Measurements from ENCODE around the gene SLC4A3.

SLC4A3 gene

DNA sequence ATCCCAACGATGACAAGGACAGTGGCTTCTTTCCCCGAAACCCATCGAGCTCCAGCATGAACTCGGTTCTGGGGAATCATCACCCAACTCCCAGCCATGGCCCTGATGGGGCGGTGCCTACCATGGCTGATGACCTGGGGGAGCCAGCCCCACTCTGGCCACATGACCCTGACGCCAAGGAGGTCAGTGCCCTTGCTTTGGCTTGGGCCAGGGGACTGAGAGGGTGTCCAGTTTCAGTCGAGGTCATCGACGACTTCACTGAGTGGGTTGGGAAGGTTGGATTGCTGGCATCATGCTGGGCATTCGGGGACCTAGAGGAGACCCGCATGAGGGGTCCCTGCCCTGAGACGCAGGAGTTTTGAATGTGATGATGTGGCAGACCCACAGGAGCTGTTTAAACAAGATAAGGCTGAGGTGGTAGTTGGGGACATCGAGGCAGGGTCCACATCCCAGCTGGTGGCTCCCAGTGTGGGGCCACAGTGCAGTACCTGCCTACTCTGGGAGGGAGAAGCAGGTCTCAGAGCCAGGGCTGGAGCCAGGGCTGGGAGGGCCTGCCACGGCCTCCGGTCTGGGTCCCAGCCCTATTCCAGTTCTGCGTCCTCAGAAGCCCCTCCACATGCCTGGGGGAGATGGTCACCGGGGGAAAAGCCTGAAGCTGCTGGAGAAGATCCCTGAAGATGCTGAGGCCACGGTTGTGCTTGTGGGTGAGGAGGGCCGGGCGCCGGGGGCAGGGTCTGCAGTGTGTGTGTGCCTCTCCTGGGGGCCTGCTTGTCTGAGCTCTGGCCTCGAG lies 6.0 kb downstream of the SLC4A3 start:
- Histone ChIP-seq H3K4me1 (ENCODE audit: control insufficient read depth, insufficient read depth, low read length) (no peaks in the 10 kb centered on the region), H3K4me3 (ENCODE audit: low read depth, low read length) (no peak overlapping the region), H3K27ac (ENCODE audit: extremely low read depth, low read depth, low read length) (no peak overlapping the region), H3K36me3 (ENCODE audit: control insufficient read depth in 2 of 2, insufficient read depth in 1 of 2, low read length in 2 of 2) (peaks cover 0 to 27% of the 10 kb centered on the region in 2 experiments; a peak in 1 of 3 replicates), H3K9me3 (ENCODE audit: control insufficient read depth, insufficient read depth, low read depth, low read length) (no peaks in the 10 kb centered on the region)
- POLR2A ChIA-PET = no interaction called here
- CTCF ChIA-PET = interaction anchor here (1.2 to 3.3 kb wide), 2 partner anchors 9 to 92 kb away, joined by 3 to 15 read pairs; no protein-coding TSS in a partner anchor
- TF ChIP-seq, protein P1, sequence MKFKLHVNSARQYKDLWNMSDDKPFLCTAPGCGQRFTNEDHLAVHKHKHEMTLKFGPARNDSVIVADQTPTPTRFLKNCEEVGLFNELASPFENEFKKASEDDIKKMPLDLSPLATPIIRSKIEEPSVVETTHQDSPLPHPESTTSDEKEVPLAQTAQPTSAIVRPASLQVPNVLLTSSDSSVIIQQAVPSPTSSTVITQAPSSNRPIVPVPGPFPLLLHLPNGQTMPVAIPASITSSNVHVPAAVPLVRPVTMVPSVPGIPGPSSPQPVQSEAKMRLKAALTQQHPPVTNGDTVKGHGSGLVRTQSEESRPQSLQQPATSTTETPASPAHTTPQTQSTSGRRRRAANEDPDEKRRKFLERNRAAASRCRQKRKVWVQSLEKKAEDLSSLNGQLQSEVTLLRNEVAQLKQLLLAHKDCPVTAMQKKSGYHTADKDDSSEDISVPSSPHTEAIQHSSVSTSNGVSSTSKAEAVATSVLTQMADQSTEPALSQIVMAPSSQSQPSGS (tag by site-specific recombination; IDR thresholded peaks at IDR 0.05; ENCODE audit: low read depth) = no peak
- TF ChIP-seq ZNF366 (tag by site-specific recombination; conservative IDR thresholded peaks at IDR 0.05) = no peak
- TF ChIP-seq KLF16 (tag by site-specific recombination; IDR thresholded peaks at IDR 0.05) = no peak
- TF ChIP-seq ZNF558 (tag by site-specific recombination; IDR thresholded peaks at IDR 0.05) = no peak

DNA sequence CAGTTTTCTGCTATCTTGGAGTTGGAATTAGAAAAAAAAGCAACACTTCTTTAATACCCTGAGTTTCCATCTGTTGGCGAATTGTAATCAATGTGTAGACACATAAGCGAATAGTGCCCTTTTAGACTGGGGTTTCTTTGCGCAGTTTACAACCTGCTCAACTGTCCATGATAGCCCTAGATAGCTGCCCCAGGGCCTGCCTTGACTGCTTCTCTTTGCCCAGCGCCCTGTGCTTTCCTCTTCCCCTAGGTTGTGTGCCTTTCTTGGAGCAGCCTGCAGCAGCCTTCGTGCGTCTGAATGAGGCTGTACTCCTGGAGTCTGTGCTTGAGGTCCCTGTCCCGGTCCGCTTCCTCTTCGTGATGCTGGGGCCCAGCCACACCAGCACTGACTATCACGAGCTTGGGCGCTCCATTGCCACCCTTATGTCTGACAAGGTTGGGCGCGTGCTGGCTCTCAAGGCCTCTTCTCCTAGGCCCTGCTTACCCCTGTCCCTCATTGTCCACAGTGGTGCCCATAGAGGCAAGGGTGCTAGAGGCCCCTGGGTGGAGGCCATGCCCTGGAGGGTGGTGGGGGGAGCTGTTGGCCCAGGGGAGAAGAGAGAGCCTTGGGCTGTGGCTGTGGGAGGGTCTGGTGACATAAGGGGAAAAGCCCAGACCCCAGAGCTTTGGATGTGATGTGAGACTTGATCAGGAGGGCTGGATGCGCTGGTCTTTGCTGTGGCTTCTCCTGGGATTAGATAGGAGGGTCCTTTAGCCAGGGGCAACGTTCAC lies 6.9 kb downstream of the SLC4A3 start:
- CTCF ChIA-PET = interaction anchor here (0.6 to 3.3 kb wide), 4 partner anchors 8 to 754 kb away, joined by 3 to 15 read pairs (median 3); no protein-coding TSS in a partner anchor
- no peaks in the 10 kb centered on the region for H3K4me1 ChIP-seq (ENCODE audit: control insufficient read depth, insufficient read depth, low read length)
- POLR2A ChIA-PET = no interaction called here
- H3K27ac ChIP-seq (ENCODE audit: extremely low read depth, low read depth, low read length) = no peak overlapping the region
- no peaks in the 10 kb centered on the region for H3K9me3 ChIP-seq (ENCODE audit: control insufficient read depth, insufficient read depth, low read depth, low read length)
- TF ChIP-seq ZNF48 (tag by site-specific recombination; IDR thresholded peaks at IDR 0.05) (no peak), ZNF623 (tag by site-specific recombination; IDR thresholded peaks at IDR 0.05) (peak; percentile 34; the same call in 1 of the 2 replicates), ZNF2 (tag by site-specific recombination; IDR thresholded peaks at IDR 0.05) (no peak), KLF9 (tag by site-specific recombination; IDR thresholded peaks at IDR 0.05; ENCODE audit: low read depth) (no peak), BCL6B (tag by site-specific recombination; IDR thresholded peaks at IDR 0.05) (no peak)
- peaks cover 0 to 27% of the 10 kb centered on the region in 2 experiments; a peak in 1 of 3 replicates for H3K36me3 ChIP-seq (ENCODE audit: control insufficient read depth in 2 of 2, insufficient read depth in 1 of 2, low read length in 2 of 2)
- H3K4me3 ChIP-seq (ENCODE audit: low read depth, low read length) = no peak overlapping the region

DNA sequence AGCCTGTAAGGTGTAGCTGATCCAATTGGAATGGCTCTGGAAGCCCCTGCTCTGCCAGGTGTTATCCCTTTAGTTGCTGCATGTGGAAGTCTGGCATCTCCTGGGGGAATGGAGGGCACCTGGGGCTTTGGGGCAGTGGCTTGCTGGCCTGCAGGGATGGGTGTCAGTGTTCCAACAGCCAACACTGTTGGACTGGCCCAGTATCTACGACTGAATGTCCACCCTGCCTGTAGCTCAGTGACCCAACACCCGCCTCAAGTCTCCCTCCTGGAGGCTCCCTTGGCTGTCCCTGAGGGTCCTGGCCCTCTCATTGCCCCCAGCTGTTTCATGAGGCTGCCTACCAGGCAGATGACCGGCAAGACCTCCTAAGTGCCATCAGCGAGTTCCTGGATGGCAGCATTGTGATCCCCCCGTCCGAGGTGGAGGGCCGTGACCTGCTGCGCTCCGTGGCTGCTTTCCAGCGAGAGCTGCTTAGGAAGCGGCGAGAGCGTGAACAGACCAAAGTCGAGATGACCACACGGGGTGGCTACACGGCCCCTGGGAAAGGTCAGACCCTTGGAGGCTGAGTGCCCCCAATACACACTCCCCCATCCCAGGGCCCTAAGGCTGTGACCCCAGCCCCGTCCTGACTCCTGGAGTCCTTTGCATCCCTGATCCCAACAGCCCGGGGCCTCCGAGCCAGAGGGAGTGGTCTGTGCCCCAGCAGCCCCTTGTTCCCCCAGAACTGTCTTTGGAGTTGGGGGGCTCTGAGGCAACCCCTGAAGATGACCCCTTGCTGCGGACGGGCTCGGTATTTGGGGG lies 7.7 kb downstream of the SLC4A3 start:
- ChIA-PET CTCF (interaction anchor here (0.6 to 3.3 kb wide), 4 partner anchors 8 to 755 kb away, joined by 3 to 15 read pairs (median 4); no protein-coding TSS in a partner anchor), POLR2A (no interaction called here)
- Histone ChIP-seq H3K4me3 (ENCODE audit: low read depth, low read length) (no peak overlapping the region), H3K36me3 (ENCODE audit: control insufficient read depth in 2 of 2, insufficient read depth in 1 of 2, low read length in 2 of 2) (peaks cover 0 to 27% of the 10 kb centered on the region in 2 experiments; a peak in 1 of 3 replicates), H3K27ac (ENCODE audit: extremely low read depth, low read depth, low read length) (no peak overlapping the region), H3K9me3 (ENCODE audit: control insufficient read depth, insufficient read depth, low read depth, low read length) (no peaks in the 10 kb centered on the region), H3K4me1 (ENCODE audit: control insufficient read depth, insufficient read depth, low read length) (no peaks in the 10 kb centered on the region)
- TF ChIP-seq ZNF530 (tag by site-specific recombination; IDR thresholded peaks at IDR 0.05; ENCODE audit: low read depth) (no peak), ZNF544 (tag by site-specific recombination; IDR thresholded peaks at IDR 0.05) (no peak), SALL2 (tag by site-specific recombination; IDR thresholded peaks at IDR 0.05; ENCODE audit: borderline replicate concordance) (no peak), AEBP2 (tag by site-specific recombination; IDR thresholded peaks at IDR 0.05; ENCODE audit: borderline replicate concordance) (no peak), PATZ1 (tag by site-specific recombination; IDR thresholded peaks at IDR 0.05) (no peak), MEIS1 (CRISPR knock-in tag; IDR thresholded peaks at IDR 0.05; ENCODE audit: borderline replicate concordance) (no peak), ZNF2 (tag by site-specific recombination; IDR thresholded peaks at IDR 0.05) (no peak), ZNF510 (tag by site-specific recombination; IDR thresholded peaks at IDR 0.05; ENCODE audit: insufficient replicate concordance) (no peak), ZNF629 (tag by site-specific recombination; IDR thresholded peaks at IDR 0.05) (no peak), EGR2 (tag by site-specific recombination; IDR thresholded peaks at IDR 0.05; ENCODE audit: low read depth) (no peak)
- TF ChIP-seq, protein P2, sequence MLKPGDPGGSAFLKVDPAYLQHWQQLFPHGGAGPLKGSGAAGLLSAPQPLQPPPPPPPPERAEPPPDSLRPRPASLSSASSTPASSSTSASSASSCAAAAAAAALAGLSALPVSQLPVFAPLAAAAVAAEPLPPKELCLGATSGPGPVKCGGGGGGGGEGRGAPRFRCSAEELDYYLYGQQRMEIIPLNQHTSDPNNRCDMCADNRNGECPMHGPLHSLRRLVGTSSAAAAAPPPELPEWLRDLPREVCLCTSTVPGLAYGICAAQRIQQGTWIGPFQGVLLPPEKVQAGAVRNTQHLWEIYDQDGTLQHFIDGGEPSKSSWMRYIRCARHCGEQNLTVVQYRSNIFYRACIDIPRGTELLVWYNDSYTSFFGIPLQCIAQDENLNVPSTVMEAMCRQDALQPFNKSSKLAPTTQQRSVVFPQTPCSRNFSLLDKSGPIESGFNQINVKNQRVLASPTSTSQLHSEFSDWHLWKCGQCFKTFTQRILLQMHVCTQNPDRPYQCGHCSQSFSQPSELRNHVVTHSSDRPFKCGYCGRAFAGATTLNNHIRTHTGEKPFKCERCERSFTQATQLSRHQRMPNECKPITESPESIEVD (tag by site-specific recombination; IDR thresholded peaks at IDR 0.05) = no peak

Measured in HEK293 (cell line).